Activated CD4-positive, CD25-positive, alpha-beta regulatory T cell treated with anti-CD3 and anti-CD28 coated beads, Interleukin-2, amount 50 U/mL, for 72 hours (primary cell): ENCODE data around the gene DDX41.
"Not testable (repeated sequence)": the region's sequence is repeated elsewhere in the genome, so short reads cannot be mapped to it uniquely, and the experiment has no call there.

ENCODE experiments used
- DNase-seq: peaks from one replicate; pipeline ENCODE4 v3.0.0; 2021

Gene DDX41

GRCh38 chr5:177497292-177498012 is 19.3 kb downstream of the DDX41 start, which contains the start of gene PDLIM7:
PDLIM7 (minus strand) TSS chr5:177497604; CDS start chr5:177496512, 1,092 bp downstream.
- peak; percentile 97 for DNase-seq

- DNase-seq = no peak
Observed at GRCh38 chr5:177496727-177497291, 20.0 kb downstream of the DDX41 start.

- no peak for DNase-seq
Observed at GRCh38 chr5:177496070-177496726, 20.6 kb downstream of the DDX41 start.

- DNase-seq = no peak
Observed at GRCh38 chr5:177495243-177496060, 21.3 kb downstream of the DDX41 start.

GRCh38 chr5:177494346-177495195 is 22.2 kb downstream of the DDX41 start:
- DNase-seq = no peak

GRCh38 chr5:177493795-177494345 is 22.9 kb downstream of the DDX41 start:
- DNase-seq = no peak

GRCh38 chr5:177492841-177493240 is 23.9 kb downstream of the DDX41 start:
- no peak for DNase-seq

GRCh38 chr5:177491983-177492746 is 24.6 kb downstream of the DDX41 start:
- no peak for DNase-seq

GRCh38 chr5:177491429-177491945 is 25.3 kb downstream of the DDX41 start:
- DNase-seq = peak; percentile 62

GRCh38 chr5:177490992-177491391 is 25.8 kb downstream of the DDX41 start:
- no peak for DNase-seq

- no peak for DNase-seq
Observed at GRCh38 chr5:177490311-177490991, 26.3 kb downstream of the DDX41 start.

GRCh38 chr5:177489119-177489716 is 27.5 kb downstream of the DDX41 start:
- DNase-seq = no peak

- DNase-seq = no peak
Observed at GRCh38 chr5:177487975-177488374, 28.8 kb downstream of the DDX41 start.

GRCh38 chr5:177487144-177487543 is 29.6 kb downstream of the DDX41 start:
- no peak for DNase-seq

GRCh38 chr5:177486256-177486655 is 30.5 kb downstream of the DDX41 start:
- no peak for DNase-seq

- not testable (repeated sequence) for DNase-seq
Observed at GRCh38 chr5:177485753-177486152, 31.0 kb downstream of the DDX41 start.

GRCh38 chr5:177484902-177485549 is 31.7 kb downstream of the DDX41 start:
- DNase-seq = no peak

- DNase-seq = no peak
Observed at GRCh38 chr5:177483994-177484901, 32.5 kb downstream of the DDX41 start.
